HG02852 (cell line): ENCODE data around the gene LCLAT1.

Experiments
- ATAC-seq: cut with Tn5 transposase; IDR thresholded peaks from one replicate; pipeline ENCODE4 v1.9.1; 2021; ENCODE audit warnings: mild to moderate bottlenecking, moderate library complexity; ENCODE audit not compliant: unreplicated experiment

LCLAT1 gene

GRCh38 chr2:30663806-30664205 is 216.8 kb downstream of the LCLAT1 start:
- ATAC-seq: no peak

- ATAC-seq: no peak
Observed at GRCh38 chr2:30664761-30665358, 217.8 kb downstream of the LCLAT1 start.

DNA sequence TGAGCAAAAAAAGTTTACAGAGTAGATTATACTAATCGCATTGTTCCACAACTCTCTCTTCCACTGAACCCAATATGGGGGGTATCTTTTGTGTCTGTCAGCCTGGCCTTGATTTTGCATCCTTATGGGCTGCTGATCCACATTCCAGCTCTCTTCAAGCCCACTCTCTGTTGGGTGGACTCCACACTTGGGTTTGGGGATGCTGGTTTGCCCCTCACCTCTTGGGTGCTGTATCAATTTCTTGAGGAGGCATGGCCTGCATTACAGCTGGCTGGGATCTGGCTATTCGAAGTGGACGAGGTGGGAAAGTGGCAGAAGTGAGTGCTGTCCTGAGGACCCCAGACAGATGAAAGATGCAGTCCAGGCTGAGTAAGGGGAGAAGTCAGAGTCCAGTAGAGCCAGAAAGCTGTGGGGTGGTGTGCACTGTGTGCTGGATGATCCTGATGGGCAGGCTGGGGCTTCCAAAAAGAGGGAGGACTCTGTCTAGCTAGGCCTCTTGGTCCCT is 218.8 kb downstream of the LCLAT1 start:
- no peak for ATAC-seq

DNA sequence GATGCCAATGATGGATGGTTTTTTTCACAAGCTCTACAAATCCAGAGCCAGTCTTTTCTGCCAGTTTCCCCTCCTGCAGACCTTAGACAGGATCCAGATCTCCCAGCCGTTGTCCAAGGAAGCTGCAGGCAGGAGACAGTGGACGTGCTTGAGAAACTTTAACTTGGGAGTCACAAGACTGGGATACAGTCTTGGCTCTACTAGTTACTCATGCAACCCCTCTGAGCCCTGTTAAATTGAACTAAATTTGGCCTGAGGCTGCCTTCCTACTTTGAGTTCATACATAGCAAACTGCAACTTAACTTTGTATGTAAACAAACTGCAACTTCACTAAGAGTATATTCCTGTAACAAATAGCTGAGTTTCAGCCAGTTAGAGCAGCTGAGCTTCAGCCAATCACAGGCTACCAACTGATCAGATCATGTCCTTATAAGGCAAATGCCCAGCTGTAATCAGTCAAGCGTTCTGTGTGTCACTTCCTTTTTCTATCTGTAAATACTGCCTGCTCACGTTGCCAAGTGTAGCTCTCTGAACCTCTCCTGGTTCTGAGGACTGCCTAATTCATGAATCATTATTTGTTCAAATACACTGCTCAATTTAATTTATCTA is 219.3 kb downstream of the LCLAT1 start:
- ATAC-seq: no peak

DNA sequence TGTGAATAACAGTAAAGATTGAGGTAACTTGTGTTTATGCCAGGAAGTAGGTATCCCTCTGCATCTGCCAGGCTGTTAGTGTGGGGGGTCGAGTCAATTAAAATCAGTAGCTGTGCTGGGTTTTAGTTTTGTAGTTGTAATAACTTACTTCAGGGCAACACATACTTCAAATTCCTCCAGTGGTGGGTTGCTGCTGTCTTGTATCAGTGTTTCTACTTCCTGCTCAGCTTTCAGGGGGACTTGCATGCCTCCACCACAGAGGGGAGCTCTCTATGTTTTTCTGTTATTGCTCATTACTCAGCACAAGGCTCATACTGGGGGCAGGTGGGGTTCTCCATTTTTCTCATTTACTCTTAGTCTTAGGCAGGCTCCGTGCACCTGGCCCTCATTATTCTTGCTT is 223.4 kb downstream of the LCLAT1 start:
- ATAC-seq: no peak

DNA sequence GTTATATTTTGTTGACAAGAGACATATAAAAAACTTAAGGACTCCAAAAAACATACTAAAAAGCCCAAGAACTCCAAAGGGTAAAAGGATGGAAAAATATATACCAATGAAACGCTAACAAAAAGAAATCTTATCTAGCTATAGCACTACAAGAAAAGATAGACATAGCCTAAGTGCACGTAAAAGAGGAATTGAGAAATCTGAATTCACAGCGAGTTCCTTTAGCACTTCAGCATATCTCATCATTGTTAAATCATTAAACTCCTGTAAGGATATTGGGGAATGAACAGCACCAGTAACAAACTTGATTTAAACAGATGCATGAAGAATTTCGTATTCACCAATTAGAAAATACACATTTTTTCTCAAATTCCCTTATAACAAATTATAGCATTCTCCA is 226.1 kb downstream of the LCLAT1 start:
- no peak for ATAC-seq

DNA sequence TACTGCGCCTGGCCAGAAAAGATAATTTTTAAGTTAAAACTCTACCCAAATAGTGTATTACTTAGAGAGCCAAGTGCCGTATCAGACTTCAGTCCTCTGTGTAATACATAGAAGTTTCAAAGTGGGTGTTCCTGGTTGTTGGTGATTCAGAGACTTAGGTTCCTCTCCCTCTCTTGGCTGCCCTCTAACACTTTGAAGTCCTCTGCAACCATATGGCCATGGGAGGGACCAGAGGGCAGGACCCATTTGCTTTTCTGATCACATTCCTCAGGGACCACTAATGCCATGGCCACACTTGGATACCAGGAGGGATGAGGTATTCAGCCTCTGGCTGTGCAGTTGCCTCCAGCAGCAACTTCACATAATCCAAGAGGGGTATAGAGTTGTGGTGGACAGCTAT is 228.7 kb downstream of the LCLAT1 start:
- ATAC-seq: no peak

- no peak for ATAC-seq
Observed at GRCh38 chr2:30677231-30677630, 230.2 kb downstream of the LCLAT1 start.

GRCh38 chr2:30677861-30678385 is 230.9 kb downstream of the LCLAT1 start:
- ATAC-seq: no peak

GRCh38 chr2:30678410-30679137 is 231.5 kb downstream of the LCLAT1 start:
- no peak for ATAC-seq

- no peak for ATAC-seq
Observed at GRCh38 chr2:30679426-30680088, 232.5 kb downstream of the LCLAT1 start.

GRCh38 chr2:30680121-30680520 is 233.1 kb downstream of the LCLAT1 start:
- ATAC-seq: no peak

DNA sequence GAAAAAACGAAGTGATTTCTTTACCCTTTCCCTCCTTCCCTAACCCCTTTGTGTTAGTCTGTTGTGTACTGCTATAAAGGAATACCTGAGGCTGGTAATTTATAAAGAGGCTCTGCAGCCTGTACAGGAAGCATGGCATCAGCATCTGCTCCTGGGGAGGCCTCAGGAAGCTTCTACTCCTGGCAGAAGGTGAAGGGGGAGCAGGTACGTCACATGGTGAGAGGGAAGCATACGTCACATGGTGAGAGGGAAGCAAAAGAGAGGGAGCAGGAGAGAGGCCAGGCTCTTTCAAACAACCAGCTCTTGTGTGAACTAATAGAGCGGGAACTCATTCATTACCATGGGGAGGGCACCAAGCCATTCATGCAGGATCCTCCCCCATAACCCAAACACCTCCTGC is 234.0 kb downstream of the LCLAT1 start:
- no peak for ATAC-seq

DNA sequence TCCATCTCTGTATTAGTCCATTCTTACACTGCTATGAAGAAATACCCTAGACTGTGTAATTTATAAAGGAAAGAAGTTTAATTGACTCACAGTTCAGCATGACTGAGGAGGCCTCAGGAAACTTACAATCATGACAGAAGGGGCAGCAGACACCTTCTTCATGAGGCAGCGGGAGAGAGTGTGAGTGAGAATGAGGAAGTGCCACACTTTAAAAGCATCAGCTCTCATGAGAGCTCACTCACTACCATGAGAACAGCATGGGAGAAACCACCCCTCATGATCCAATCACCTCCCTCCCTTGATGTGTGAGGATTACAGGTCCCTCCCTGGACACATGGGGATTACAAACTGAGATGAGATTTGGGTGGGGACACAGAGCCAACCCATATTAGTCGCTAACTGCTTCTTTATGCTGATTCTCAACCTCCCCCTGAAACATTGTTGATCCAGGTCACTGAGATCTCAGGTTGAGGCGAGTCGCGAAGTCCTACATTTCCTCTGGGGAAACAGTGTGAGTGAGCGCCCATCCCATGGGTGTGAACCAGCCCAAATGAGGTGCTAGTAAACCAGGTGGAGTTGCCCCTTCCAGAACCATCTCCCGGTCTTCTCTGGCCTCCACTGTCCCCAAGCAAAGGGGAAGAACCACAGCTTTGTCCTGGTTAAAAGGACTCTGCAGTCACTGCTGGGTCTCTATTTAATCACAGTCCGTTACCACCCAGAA is 236.3 kb downstream of the LCLAT1 start:
- no peak for ATAC-seq

GRCh38 chr2:30684026-30684425 is 237.0 kb downstream of the LCLAT1 start:
- no peak for ATAC-seq

GRCh38 chr2:30684516-30684915 is 237.5 kb downstream of the LCLAT1 start:
- ATAC-seq: no peak

DNA sequence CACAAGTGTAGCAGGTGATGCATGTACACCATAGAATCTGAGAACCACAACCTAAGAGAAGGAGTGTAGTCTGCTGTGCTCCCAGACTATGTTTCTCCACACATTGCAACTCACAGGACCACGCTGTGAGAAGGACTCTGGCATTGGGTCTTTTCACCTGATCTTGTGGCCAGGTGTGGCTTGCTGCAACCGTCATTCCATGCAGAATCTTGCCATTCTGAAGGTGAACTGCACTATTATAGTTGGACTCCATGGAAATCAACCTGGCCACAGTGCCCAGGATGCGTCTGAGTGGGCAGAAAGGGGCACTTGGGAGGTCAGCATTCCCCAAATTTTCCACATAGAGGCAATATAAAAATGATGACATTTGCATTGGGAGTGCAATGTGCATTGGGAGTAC is 237.9 kb downstream of the LCLAT1 start:
- ATAC-seq: no peak

DNA sequence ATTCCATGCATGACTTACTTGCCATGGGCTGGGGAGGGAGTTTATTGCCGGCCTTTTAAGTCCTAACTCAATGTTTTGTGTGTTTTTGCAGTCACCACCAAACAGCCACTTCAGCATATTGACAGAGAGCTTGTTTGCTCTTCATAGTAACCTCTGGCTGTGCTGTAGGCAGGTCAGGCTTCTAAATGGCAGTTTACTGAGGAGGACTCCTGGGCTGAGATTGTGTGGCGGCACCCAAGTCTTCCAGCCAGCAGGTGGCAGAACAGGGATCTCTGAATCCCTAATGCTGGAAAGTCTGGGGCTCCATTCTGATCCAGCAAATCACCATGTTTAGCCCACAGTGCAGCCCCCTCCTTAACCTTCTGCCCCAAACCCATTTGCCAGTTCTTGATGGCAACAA is 239.0 kb downstream of the LCLAT1 start:
- ATAC-seq: no peak

DNA sequence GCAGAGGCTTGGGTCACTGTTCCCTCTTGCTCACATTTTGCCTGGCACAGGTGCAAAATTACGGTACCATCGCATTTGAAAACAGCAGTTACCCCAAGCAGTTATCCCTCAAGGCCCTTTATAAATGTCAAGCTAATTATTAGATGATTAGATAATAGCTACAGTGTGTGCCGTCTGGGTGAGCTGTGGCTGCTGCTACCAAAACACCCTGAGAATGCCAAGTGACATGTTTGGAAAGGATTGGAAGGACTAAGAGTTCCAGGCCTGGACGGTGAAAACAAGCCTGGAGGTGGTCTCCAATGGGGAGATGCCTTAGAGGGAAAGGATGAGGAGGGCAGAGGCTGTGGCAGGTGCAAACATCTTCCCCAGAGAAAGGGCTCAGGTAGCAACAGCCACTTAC is 239.6 kb downstream of the LCLAT1 start:
- no peak for ATAC-seq

DNA sequence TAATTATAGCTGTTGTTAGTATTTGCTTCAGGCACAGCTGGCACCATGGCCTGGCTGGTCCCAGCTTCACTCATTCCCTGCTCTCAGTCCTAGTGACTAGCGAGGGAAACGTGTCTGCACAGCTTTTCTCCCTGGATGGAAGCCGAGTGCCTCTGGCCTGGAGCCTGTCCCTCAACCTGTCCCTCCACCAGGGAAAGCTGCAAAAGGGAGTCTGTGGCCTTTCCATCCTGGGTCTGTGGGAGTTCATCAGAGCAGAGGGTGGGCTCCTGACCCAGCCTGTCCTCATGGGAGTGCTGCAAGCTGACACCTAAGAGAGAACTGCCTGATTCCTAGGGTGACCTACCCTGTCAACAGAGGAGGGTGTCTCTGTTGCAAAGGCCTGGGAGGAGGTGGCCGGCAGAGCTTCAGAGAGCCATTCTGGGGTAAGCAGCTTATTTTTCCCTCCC is 241.9 kb downstream of the LCLAT1 start:
- ATAC-seq: no peak
